H1 (cell line): ENCODE data around the gene PRXL2B. TPM values are rescaled to one million over a fixed set of nuclear protein-coding genes. Genes with fewer than 3 reads are reported as not detected.

ENCODE experiments used
- CTCF ChIA-PET: fragments of 300-600 bp; sonication (Branson Sonifier 250); formaldehyde crosslinking; loops from one replicate; lab custom pipeline; 2021; ENCODE audit not compliant: partially characterized antibody; lab: Charles Lee
- POLR2A ChIA-PET: fragments of 300-600 bp; sonication (Branson Sonifier 250); formaldehyde crosslinking; loops from one replicate; lab custom pipeline; 2021; ENCODE audit warnings: inconsistent platforms; ENCODE audit not compliant: partially characterized antibody; lab: Charles Lee
- DNase-seq, 2 experiments: peaks; one replicate each; pipeline versions ENCODE4 v3.0.0 to v3.0.0-alpha.2; 2010 to 2022; ENCODE audit warnings: low spot score in 2 of 2, low read depth in 1 of 2, mixed read lengths in 1 of 2
- FAIRE-seq: peaks from 2 replicates; lab custom pipeline; 2011; peaks lifted over from hg19 to GRCh38; lab: Jason Lieb, UNC
- H2AFZ ChIP-seq: 2 replicates; pipeline ENCODE4 v1.8.1; 2012; ENCODE audit warnings: low read length, inconsistent platforms
- H2AK5ac ChIP-seq: 2 replicates; pipeline ENCODE4 v1.6.1; 2013; ENCODE audit warnings: low read depth, low read length
- H2BK120ac ChIP-seq: replicated peaks from 2 replicates; pipeline ENCODE3; 2013; ENCODE audit warnings: low read depth, low read length, inconsistent platforms
- H2BK12ac ChIP-seq: 2 replicates; pipeline ENCODE4 v1.6.1; 2013; ENCODE audit warnings: low read depth, low read length
- H2BK15ac ChIP-seq: 2 replicates; pipeline ENCODE4 v1.6.1; 2013; ENCODE audit warnings: low read length
- H2BK20ac ChIP-seq: 2 replicates; pipeline ENCODE4 v1.6.1; 2013; ENCODE audit warnings: low read length
- H2BK5ac ChIP-seq: 2 replicates; pipeline ENCODE4 v1.6.1; 2013; ENCODE audit warnings: low read depth, low read length
- H3K14ac ChIP-seq: 2 replicates; pipeline ENCODE4 v1.6.1; 2013; ENCODE audit warnings: inconsistent platforms; ENCODE audit not compliant: insufficient read length
- H3K18ac ChIP-seq: 2 replicates; pipeline ENCODE4 v1.6.1; 2013; ENCODE audit warnings: low read length; ENCODE audit errors: extremely low read depth
- H3K23ac ChIP-seq: 2 replicates; pipeline ENCODE4 v1.6.1; 2013; ENCODE audit warnings: inconsistent platforms; ENCODE audit not compliant: insufficient read length
- H3K23me2 ChIP-seq: 2 replicates; pipeline ENCODE4 v1.6.1; 2013; ENCODE audit warnings: low read depth, low read length
- H3K27ac ChIP-seq: 2 replicates; pipeline ENCODE4 v1.6.1; 2011; ENCODE audit warnings: low read depth, low read length, inconsistent platforms
- H3K27me3 ChIP-seq, 4 experiments: replicated peaks in 1 of 4; 1 replicate in 1 of 4; 2 replicates in 3 of 4; pipeline versions ENCODE4 v1.6.1 to v1.8.1; 2011 to 2013; ENCODE audit warnings: low read length in 3 of 4, mild to moderate bottlenecking in 3 of 4, inconsistent platforms in 2 of 4, mixed read lengths in 2 of 4, moderate library complexity in 1 of 4; ENCODE audit not compliant: control insufficient read depth in 3 of 4, insufficient read depth in 3 of 4; ENCODE audit errors: extremely low read depth in 1 of 4
- H3K36me3 ChIP-seq, 4 experiments: 2 replicates each; pipeline versions ENCODE4 v1.6.1 to v1.8.1; 2011 to 2013; ENCODE audit warnings: mild to moderate bottlenecking in 4 of 4, low read length in 3 of 4, moderate library complexity in 2 of 4, control low read depth in 1 of 4, inconsistent platforms in 1 of 4; ENCODE audit not compliant: insufficient read depth in 4 of 4, control insufficient read depth in 2 of 4
- H3K4ac ChIP-seq: replicated peaks from 2 replicates; pipeline ENCODE3; 2013; ENCODE audit warnings: low read length, low read depth, mixed read lengths, inconsistent platforms; ENCODE audit not compliant: insufficient read length
- H3K4me1 ChIP-seq, 4 experiments: replicated peaks in 1 of 4; 1 replicate in 1 of 4; 2 replicates in 3 of 4; pipeline versions ENCODE4 v1.6.1 to v1.8.1; 2011 to 2013; ENCODE audit warnings: low read length in 3 of 4, inconsistent platforms in 2 of 4, mixed read lengths in 1 of 4; ENCODE audit not compliant: insufficient read depth in 4 of 4, control insufficient read depth in 3 of 4
- H3K4me2 ChIP-seq, 2 experiments: 2 replicates each; pipeline versions ENCODE4 v1.6.1 to v1.8.1; 2011 to 2013; ENCODE audit warnings: low read depth in 2 of 2, low read length in 2 of 2, control low read depth in 1 of 2, inconsistent platforms in 1 of 2, mild to moderate bottlenecking in 1 of 2; ENCODE audit not compliant: insufficient read depth in 1 of 2
- H3K4me3 ChIP-seq, 4 experiments: fragments of 200-600, 300-600 bp in 1 of 4; sonication (generic), shearing (Covaris generic), sonication (Bioruptor Twin) in 1 of 4; 2 replicates each; pipeline versions ENCODE4 v1.5.1 to v1.8.1; 2011 to 2016; ENCODE audit warnings: low read length in 4 of 4, low read depth in 3 of 4, control low read depth in 2 of 4, inconsistent platforms in 2 of 4, mild to moderate bottlenecking in 2 of 4, mixed read lengths in 1 of 4, moderate library complexity in 1 of 4; ENCODE audit not compliant: insufficient read depth in 2 of 4; ENCODE audit errors: extremely low read depth in 1 of 4
- H3K56ac ChIP-seq: replicated peaks from 2 replicates; pipeline ENCODE3; 2013; ENCODE audit warnings: low read depth, mild to moderate bottlenecking, mixed read lengths, low read length, inconsistent platforms; ENCODE audit not compliant: insufficient read length
- H3K79me1 ChIP-seq: 2 replicates; pipeline ENCODE4 v1.6.1; 2013; ENCODE audit warnings: low read depth, low read length, control low read depth
- H3K79me2 ChIP-seq, 2 experiments: 2 replicates each; pipeline versions ENCODE4 v1.6.1 to v1.8.1; 2012 to 2013; ENCODE audit warnings: low read length in 2 of 2, mild to moderate bottlenecking in 2 of 2, inconsistent platforms in 1 of 2; ENCODE audit not compliant: insufficient read depth in 2 of 2, control insufficient read depth in 1 of 2
- H3K9ac ChIP-seq, 4 experiments: replicated peaks in 1 of 4; 1 replicate in 1 of 4; 2 replicates in 3 of 4; pipeline versions ENCODE4 v1.6.1 to v1.8.1; 2011 to 2013; ENCODE audit warnings: low read depth in 3 of 4, low read length in 3 of 4, control low read depth in 2 of 4, mild to moderate bottlenecking in 2 of 4, moderate library complexity in 2 of 4, inconsistent platforms in 1 of 4; ENCODE audit errors: extremely low read depth in 1 of 4
- H3K9me3 ChIP-seq, 2 experiments: 2 replicates each; pipeline versions ENCODE4 v1.6.1 to v1.8.1; 2012 to 2013; ENCODE audit warnings: mild to moderate bottlenecking in 2 of 2, moderate library complexity in 2 of 2, control low read depth in 1 of 2, inconsistent platforms in 1 of 2, low read depth in 1 of 2, low read length in 1 of 2, mixed read lengths in 1 of 2; ENCODE audit not compliant: insufficient read depth in 2 of 2
- H4K20me1 ChIP-seq, 2 experiments: replicated peaks in 1 of 2; 2 replicates each; pipeline versions ENCODE3 to v1.8.1; 2011 to 2013; ENCODE audit warnings: inconsistent platforms in 2 of 2, low read length in 2 of 2, mild to moderate bottlenecking in 1 of 2; ENCODE audit not compliant: insufficient read depth in 2 of 2, control insufficient read depth in 1 of 2
- H4K5ac ChIP-seq: 2 replicates; pipeline ENCODE4 v1.6.1; 2013; ENCODE audit warnings: low read length, low read depth, mixed read lengths, inconsistent platforms; ENCODE audit not compliant: insufficient read length
- H4K8ac ChIP-seq: 2 replicates; pipeline ENCODE4 v1.8.0; 2013; ENCODE audit warnings: mild to moderate bottlenecking, moderate library complexity, low read length, inconsistent platforms; ENCODE audit not compliant: insufficient read depth; ENCODE audit errors: extremely low read depth
- H4K91ac ChIP-seq: replicated peaks from 2 replicates; pipeline ENCODE3; 2013; ENCODE audit warnings: low read length, mixed read lengths, inconsistent platforms; ENCODE audit not compliant: insufficient read length
- ASH2L ChIP-seq: fragments of 200-600, 300-600 bp; sonication (generic); IDR thresholded peaks from one replicate; pipeline ENCODE4 v1.7.1; 2017; ENCODE audit warnings: low read length
- BCL11A ChIP-seq, 2 experiments: IDR thresholded peaks; one replicate each; pipeline ENCODE4 v1.6.1; 2011; ENCODE audit warnings: low read depth in 2 of 2, low read length in 2 of 2, mild to moderate bottlenecking in 2 of 2
- CTBP2 ChIP-seq: IDR thresholded peaks from 2 replicates; pipeline ENCODE4 v1.7.0; 2011; ENCODE audit warnings: borderline replicate concordance, mild to moderate bottlenecking, moderate library complexity, mixed read lengths, low read length; ENCODE audit not compliant: insufficient read depth, insufficient read length
- EZH2 ChIP-seq: fragments of 200-600 bp; sonication (generic); IDR thresholded peaks from 2 replicates; pipeline ENCODE4 v1.7.1; 2012; ENCODE audit warnings: low read depth, mild to moderate bottlenecking, moderate library complexity, low read length, inconsistent platforms; ENCODE audit not compliant: severe bottlenecking
- JUND ChIP-seq: IDR thresholded peaks from 2 replicates; pipeline ENCODE4 v1.6.1; 2011; ENCODE audit warnings: mild to moderate bottlenecking, improper control_type of control experiment, low read length
- KDM5A ChIP-seq: fragments of 200-600 bp; IDR thresholded peaks from 2 replicates; pipeline ENCODE4 v1.7.1; 2012; ENCODE audit warnings: mild to moderate bottlenecking, low read length, inconsistent platforms, mixed read lengths
- PHF8 ChIP-seq: fragments of 200-600 bp; sonication (generic); conservative IDR thresholded peaks from 2 replicates; pipeline ENCODE4 v1.7.1; 2012; ENCODE audit warnings: low read depth, mild to moderate bottlenecking, inconsistent platforms, low read length, moderate library complexity
- RNF2 ChIP-seq: fragments of 200-900, 300-1000 bp; sonication (generic); IDR thresholded peaks from 2 replicates; pipeline ENCODE4 v1.7.1; 2016; ENCODE audit warnings: borderline replicate concordance, low read depth, mild to moderate bottlenecking, antibody characterized with exemption, low read length; ENCODE audit not compliant: poor library complexity, severe bottlenecking; ENCODE audit errors: missing control alignments
- SIX5 ChIP-seq: IDR thresholded peaks from 2 replicates; pipeline ENCODE4 v1.6.1; 2011; ENCODE audit warnings: mild to moderate bottlenecking, low read depth, low read length
- SP4 ChIP-seq: IDR thresholded peaks from 2 replicates; pipeline ENCODE4 v1.6.1; 2012; ENCODE audit warnings: low read length, inconsistent platforms
- SRF ChIP-seq: IDR thresholded peaks from 2 replicates; pipeline ENCODE4 v1.6.1; 2011; ENCODE audit warnings: mild to moderate bottlenecking, low read depth, low read length, moderate library complexity
- TAF7 ChIP-seq: optimal IDR thresholded peaks from 2 replicates; pipeline ENCODE3; 2011; ENCODE audit warnings: low read depth, mild to moderate bottlenecking, inconsistent platforms, low read length, moderate library complexity, borderline replicate concordance
- TEAD4 ChIP-seq: IDR thresholded peaks from 2 replicates; pipeline ENCODE4 v1.6.1; 2012; ENCODE audit warnings: low read depth, low read length, inconsistent platforms, mixed read lengths
- WGBS, 2 experiments: shearing (Covaris generic) in 1 of 2; methylation state at CpG; one replicate each; pipeline versions ENCODE4 v1.1.6 to v1.1.7; 2013 to 2015; ENCODE audit warnings: low lambda C conversion rate in 2 of 2, mixed read lengths in 2 of 2, inconsistent platforms in 1 of 2, low coverage in 1 of 2, missing lambda C conversion rate in 1 of 2; ENCODE audit not compliant: insufficient replicate concordance in 2 of 2, insufficient coverage in 1 of 2, insufficient read length in 1 of 2; ENCODE audit errors: extremely low coverage in 1 of 2, missing lambda C conversion rate in 1 of 2; 5-methylcytosine and 5-hydroxymethylcytosine counted together
- polyA plus RNA-seq, 7 experiments: library from polyadenylated mRNA; depleted of rRNA in 3 of 7; stranded (reverse) in 5 of 7; unstranded in 2 of 7; fragments of >200 nt in 5 of 7; fragments of 200-250 nt in 2 of 7; gene quantifications; 1 replicate in 5 of 7; 2 replicates in 1 of 7; 4 replicates in 1 of 7; pipeline versions ENCODE4 v1.2.1 to v1.2.3, GENCODE V29; 2011 to 2013; ENCODE audit warnings: missing spikeins in 2 of 7, mixed read lengths in 2 of 7
- total RNA-seq: library from RNA; stranded (reverse); fragmentation: NEBNext Ultra II Directional; extraction: Animal tissue kit (Norgen Biotek cat#: 25700); gene quantifications from 2 replicates; pipeline ENCODE4 v1.2.1, GENCODE V29; 2021

PRXL2B gene
- total and polyA plus RNA-seq, 2 of the 8 experiments (the other 6 are each of a cell fraction or from before 2014, with no cell fraction given), result 35.3 to 46.0 TPM

- no peak overlapping the region for H3K56ac ChIP-seq
- H3K36me3 ChIP-seq, result no peaks in the 10 kb centered on the region
- peak overlapping the region; percentile 40 for H3K14ac ChIP-seq
- no peak overlapping the region; the same call in 1 of the 2 replicates for H4K8ac ChIP-seq
- no peak for FAIRE-seq
- H3K79me2 ChIP-seq, result no peaks in the 10 kb centered on the region
- peak overlapping the region; percentile 82 for H2BK15ac ChIP-seq
- no peak overlapping the region for H3K23ac ChIP-seq
- H4K5ac ChIP-seq, result no peak overlapping the region
- H3K4me1 ChIP-seq, result peaks cover 0 to 31% (median 21%) of the 10 kb centered on the region in 4 experiments; a peak in 6 of 7 replicates
- no peak overlapping the region for H3K9ac ChIP-seq
- peaks cover 6% of the 10 kb centered on the region for H3K23me2 ChIP-seq
- H3K18ac ChIP-seq, result no peak overlapping the region
- ChIA-PET CTCF (no interaction called here), POLR2A (no interaction called here)
- H3K4me3 ChIP-seq, result no peak overlapping the region
- H3K9me3 ChIP-seq, result peaks cover 0 to 4% of the 10 kb centered on the region in 2 experiments; a peak in 1 of 4 replicates
- DNase-seq, result no peak
- no peaks in the 10 kb centered on the region for H3K79me1 ChIP-seq
- H2AK5ac ChIP-seq, result peak overlapping the region; percentile 76
- TF ChIP-seq PHF8, result no peak
- TF ChIP-seq EZH2, result no peak
- no peak for TF ChIP-seq RNF2
- no peak for TF ChIP-seq TEAD4
- no peak for TF ChIP-seq BCL11A (IDR thresholded peaks at IDR 0.05; ENCODE audit: low read depth in 2 of 2, low read length in 2 of 2)
- no peak for TF ChIP-seq SRF
- TF ChIP-seq ASH2L, result no peak
- TF ChIP-seq SIX5, result no peak
- TF ChIP-seq KDM5A, result no peak
- no peak for TF ChIP-seq JUND
- no peak for TF ChIP-seq TAF7
- TF ChIP-seq SP4, result no peak
- TF ChIP-seq CTBP2, result no peak
- H2BK5ac ChIP-seq, result peak overlapping the region; percentile 28; the same call in 1 of the 2 replicates
- peaks cover 0 to 11% of the 10 kb centered on the region in 2 experiments for H4K20me1 ChIP-seq
- H2BK12ac ChIP-seq, result peak overlapping the region; percentile 84; the same call in 1 of the 2 replicates
- no peak overlapping the region for H3K27ac ChIP-seq
- peak overlapping the region; percentile 95 for H4K91ac ChIP-seq
- H2BK120ac ChIP-seq, result peak overlapping the region; percentile 83
- H3K4me2 ChIP-seq, result no peak overlapping the region; a peak in 1 of 4 replicates
- peak overlapping the region; percentile 99 for H3K4ac ChIP-seq
- 0 out of 2 replicates have a peak overlapping the region, but pooled peaks have one; percentile 25 for H2BK20ac ChIP-seq
- 91% methylated on average over 35 of the region's 35 CpGs; no CpG with 5 or more reads in 1 of the 2 experiments for WGBS, 2 experiments
- no peak overlapping the region for H2AFZ ChIP-seq
- peaks cover 22 to 52% (median 36%) of the 10 kb centered on the region in 4 experiments for H3K27me3 ChIP-seq
These were observed 44.0 kb downstream of the PRXL2B start for GRCh38 chr1:2630498-2631135.
